ENCODE data around the gene NAP1L4. TPM values are rescaled to one million over a fixed set of nuclear protein-coding genes. Genes with fewer than 3 reads are reported as not detected.

NAP1L4 gene
- total RNA-seq, 2 donors from 2014 or later: 45.9 to 57.7 TPM

DNA sequence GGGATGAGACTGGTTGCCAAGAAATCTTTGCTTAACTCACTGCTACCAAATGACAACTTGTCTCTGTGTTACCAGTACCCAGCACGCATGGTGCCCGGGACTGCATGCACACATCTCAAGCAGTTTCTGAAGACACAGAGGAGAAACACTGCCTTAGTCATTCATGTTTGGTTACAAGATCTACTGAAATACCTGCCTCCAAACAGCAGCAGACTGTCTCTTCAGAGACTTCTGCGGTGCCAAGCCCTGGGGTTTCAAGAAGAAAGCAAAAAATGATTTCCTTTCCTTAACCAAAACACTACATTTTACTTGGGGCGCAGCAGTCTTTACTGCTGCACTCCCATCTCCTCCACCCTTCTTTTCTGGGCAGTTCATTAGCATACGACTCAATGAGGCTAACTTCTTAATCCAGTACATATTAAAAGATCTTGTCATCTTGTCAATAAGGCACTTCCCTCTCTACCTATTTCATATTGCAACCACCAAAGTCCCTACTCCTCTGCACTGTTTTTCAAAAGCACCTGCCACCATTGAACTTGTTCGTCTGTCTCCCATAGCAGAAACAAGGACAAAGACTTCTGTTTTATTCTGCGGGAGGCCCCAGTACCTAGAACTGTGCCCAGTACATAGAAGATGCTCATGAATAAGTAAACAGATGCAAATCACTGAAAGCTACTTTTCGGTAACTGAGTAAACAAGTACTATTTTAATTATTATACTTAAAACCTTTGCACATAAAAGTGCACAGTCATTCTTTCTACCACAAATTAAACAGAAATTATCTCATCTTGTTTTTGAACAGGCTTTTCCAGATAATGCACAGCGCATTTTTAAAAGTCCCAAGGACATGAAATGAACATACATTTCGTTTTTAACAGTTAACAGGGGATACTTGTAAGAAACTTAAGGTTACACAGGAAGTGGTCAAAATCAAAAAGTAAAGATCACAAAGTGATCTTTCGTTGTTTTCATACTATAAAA, 4.0 kb downstream of the NAP1L4 start:
- ATAC-seq: no peak
- intact Hi-C loops (cut with DNase I): no loop called here
- H3K4me3 ChIP-seq: no peak overlapping the region
- no peaks in the 10 kb centered on the region for H3K36me3 ChIP-seq (replicated peaks in 1 of 2; ENCODE audit: insufficient read depth in 1 of 2, low read depth in 2 of 2)
- peaks cover 45% of the 10 kb centered on the region for H3K4me1 ChIP-seq
- no peaks in the 10 kb centered on the region for H3K9me3 ChIP-seq
- TF ChIP-seq POLR2A (IDR thresholded peaks at IDR 0.05): no peak
- TF ChIP-seq, protein P1, sequence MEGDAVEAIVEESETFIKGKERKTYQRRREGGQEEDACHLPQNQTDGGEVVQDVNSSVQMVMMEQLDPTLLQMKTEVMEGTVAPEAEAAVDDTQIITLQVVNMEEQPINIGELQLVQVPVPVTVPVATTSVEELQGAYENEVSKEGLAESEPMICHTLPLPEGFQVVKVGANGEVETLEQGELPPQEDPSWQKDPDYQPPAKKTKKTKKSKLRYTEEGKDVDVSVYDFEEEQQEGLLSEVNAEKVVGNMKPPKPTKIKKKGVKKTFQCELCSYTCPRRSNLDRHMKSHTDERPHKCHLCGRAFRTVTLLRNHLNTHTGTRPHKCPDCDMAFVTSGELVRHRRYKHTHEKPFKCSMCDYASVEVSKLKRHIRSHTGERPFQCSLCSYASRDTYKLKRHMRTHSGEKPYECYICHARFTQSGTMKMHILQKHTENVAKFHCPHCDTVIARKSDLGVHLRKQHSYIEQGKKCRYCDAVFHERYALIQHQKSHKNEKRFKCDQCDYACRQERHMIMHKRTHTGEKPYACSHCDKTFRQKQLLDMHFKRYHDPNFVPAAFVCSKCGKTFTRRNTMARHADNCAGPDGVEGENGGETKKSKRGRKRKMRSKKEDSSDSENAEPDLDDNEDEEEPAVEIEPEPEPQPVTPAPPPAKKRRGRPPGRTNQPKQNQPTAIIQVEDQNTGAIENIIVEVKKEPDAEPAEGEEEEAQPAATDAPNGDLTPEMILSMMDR (IDR thresholded peaks at IDR 0.05): no peak
- H3K27ac ChIP-seq: peak overlapping the region in 3 of 4 donors; percentile 19 to 91 (median 68)
- 27 to 30% methylated on average over 11 of the region's 11 CpGs for WGBS, 2 donors
- H3K27me3 ChIP-seq: no peaks in the 10 kb centered on the region
- no peak for DNase-seq

DNA sequence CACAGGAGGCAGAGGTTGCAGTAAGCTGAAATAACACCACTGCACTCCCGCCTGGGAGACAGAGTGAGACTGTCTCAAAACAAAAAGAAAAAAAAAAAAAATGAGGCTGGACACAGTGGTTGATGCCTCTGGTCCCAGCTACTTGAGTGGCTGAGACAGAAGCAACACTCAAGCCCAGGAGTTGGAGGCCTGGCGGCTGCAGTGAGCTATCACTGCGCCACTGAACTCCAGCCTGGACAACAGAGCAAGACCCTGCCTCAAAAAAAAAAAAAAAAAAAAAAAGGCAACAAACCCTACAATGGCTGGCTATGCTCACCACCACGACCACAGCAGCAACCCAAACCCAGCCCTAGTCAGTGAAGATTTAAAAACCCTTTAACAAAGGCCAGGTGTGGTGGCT, 8.2 kb downstream of the NAP1L4 start:
- no peak overlapping the region for H3K4me3 ChIP-seq
- H3K27me3 ChIP-seq: no peaks in the 10 kb centered on the region
- intact Hi-C loops (cut with DNase I): no loop called here
- no peak for DNase-seq
- H3K9me3 ChIP-seq: no peaks in the 10 kb centered on the region
- WGBS, 2 donors: 96 to 97% methylated on average over 4 of the region's 4 CpGs
- H3K36me3 ChIP-seq (replicated peaks in 1 of 2; ENCODE audit: insufficient read depth in 1 of 2, low read depth in 2 of 2): peaks cover 0 to 4% of the 10 kb centered on the region in 2 donors
- no peak for ATAC-seq
- TF ChIP-seq, protein P1 (IDR thresholded peaks at IDR 0.05): no peak
- H3K27ac ChIP-seq: no peak overlapping the region
- H3K4me1 ChIP-seq: peaks cover 33% of the 10 kb centered on the region

DNA sequence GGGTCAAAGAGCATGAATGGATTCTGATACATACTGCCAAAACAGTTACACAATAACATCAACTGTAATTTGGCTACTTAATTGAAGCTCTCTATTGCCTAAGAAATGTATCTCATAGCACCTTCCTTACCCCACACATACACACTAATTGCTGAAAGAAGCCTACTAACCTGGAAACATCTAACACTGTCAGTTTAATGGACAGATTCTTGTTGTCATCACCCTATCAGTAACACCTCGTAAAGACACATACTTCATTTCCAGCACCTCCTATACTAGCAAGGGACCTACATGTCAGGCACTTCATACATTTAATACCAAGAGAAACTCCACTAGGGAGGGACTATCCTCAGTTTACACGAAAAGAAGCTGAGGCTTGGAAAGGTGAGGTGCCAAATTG, 9.9 kb downstream of the NAP1L4 start:
- peaks cover 0 to 11% of the 10 kb centered on the region in 2 donors for H3K36me3 ChIP-seq (replicated peaks in 1 of 2; ENCODE audit: insufficient read depth in 1 of 2, low read depth in 2 of 2)
- no peak overlapping the region for H3K27ac ChIP-seq
- H3K27me3 ChIP-seq: no peaks in the 10 kb centered on the region
- intact Hi-C loops (cut with DNase I): no loop called here
- H3K4me1 ChIP-seq: peaks cover 16% of the 10 kb centered on the region
- ATAC-seq: no peak
- no peak overlapping the region for H3K4me3 ChIP-seq
- WGBS, 2 donors: 54 to 80% methylated on average over 2 of the region's 2 CpGs
- no peaks in the 10 kb centered on the region for H3K9me3 ChIP-seq
- TF ChIP-seq, protein P1 (IDR thresholded peaks at IDR 0.05): no peak
- no peak for TF ChIP-seq POLR2A (IDR thresholded peaks at IDR 0.05)
- no peak for DNase-seq

DNA sequence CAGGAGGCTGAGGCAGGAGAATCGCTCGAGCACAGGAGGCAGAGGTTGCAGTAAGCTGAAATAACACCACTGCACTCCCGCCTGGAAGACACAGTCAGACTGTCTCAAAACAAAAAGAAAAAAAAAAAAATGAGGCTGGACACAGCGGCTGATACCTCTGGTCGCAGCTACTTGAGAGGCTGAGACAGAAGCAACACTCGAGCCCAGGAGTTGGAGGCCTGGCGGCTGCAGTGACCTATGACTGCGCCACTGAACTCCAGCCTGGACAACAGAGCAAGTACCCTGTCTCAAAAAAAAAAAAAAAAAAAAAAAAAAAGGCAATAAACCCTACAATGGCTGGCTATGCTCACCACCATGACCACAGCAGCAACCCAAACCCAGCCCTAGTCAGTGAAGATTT, 11.0 kb downstream of the NAP1L4 start:
- intact Hi-C loops (cut with DNase I): no loop called here
- 86 to 93% methylated on average over 8 of the region's 8 CpGs for WGBS, 2 donors
- H3K27ac ChIP-seq: no peak overlapping the region
- H3K4me1 ChIP-seq: peaks cover 12% of the 10 kb centered on the region
- no peaks in the 10 kb centered on the region for H3K27me3 ChIP-seq
- TF ChIP-seq, protein P1 (IDR thresholded peaks at IDR 0.05): no peak
- TF ChIP-seq POLR2A (IDR thresholded peaks at IDR 0.05): no peak
- H3K4me3 ChIP-seq: no peak overlapping the region
- H3K9me3 ChIP-seq: no peaks in the 10 kb centered on the region
- ATAC-seq: no peak
- no peak for DNase-seq
- H3K36me3 ChIP-seq (replicated peaks in 1 of 2; ENCODE audit: insufficient read depth in 1 of 2, low read depth in 2 of 2): peaks cover 0 to 12% of the 10 kb centered on the region in 2 donors
